ENCODE results near the gene FUS.

The FUS gene

DNA sequence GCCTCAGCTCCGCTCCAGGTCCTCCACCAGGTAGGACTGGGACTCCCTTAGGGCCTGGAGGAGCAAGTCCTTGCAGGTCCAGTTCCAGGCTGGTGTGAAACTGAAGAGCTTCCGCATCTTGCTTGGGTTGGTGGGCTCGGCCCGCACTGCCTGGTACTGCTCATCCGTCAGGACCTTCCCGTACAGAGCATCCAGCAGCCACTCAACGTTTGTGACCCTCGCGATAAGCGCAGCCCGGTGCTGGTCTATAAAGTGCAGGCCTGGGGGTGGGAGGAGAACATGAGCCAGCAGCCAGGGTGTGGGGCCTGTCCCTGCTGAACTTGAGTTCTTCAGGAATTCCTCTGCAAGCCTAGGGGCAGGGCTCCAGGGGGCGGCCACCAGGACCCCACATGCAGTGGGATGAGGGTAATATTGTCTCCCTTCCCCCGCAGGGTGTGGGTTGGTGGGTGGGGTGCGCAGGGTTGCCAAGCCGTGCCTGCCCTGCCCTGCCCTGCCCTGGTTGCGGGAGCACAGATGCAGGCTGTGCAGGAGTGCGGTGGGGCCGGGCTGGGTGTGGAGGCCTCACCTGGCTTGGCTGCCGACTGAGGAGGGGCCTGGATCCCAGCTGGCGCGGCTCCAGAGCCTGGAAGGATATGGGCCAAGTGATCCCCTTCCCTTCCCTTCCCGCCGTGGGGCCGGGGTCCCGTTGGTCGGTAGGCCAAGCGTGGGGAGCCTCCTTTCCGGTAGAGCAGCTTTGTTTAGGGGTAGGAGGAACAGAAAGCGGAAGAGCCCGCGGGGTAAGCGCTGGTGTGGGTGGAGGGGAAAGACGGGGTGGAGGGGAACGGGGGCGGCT, 21.9 kb downstream of the FUS start:
- ATAC-seq, result peak; percentile 30
- TF ChIP-seq, protein P1, sequence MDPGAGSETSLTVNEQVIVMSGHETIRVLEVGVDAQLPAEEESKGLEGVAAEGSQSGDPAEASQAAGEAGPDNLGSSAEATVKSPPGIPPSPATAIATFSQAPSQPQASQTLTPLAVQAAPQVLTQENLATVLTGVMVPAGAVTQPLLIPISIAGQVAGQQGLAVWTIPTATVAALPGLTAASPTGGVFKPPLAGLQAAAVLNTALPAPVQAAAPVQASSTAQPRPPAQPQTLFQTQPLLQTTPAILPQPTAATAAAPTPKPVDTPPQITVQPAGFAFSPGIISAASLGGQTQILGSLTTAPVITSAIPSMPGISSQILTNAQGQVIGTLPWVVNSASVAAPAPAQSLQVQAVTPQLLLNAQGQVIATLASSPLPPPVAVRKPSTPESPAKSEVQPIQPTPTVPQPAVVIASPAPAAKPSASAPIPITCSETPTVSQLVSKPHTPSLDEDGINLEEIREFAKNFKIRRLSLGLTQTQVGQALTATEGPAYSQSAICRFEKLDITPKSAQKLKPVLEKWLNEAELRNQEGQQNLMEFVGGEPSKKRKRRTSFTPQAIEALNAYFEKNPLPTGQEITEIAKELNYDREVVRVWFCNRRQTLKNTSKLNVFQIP (CRISPR knock-in tag; IDR thresholded peaks at IDR 0.05; ENCODE audit: borderline replicate concordance, low read depth), result no peak
- TF ChIP-seq OSR1 (CRISPR knock-in tag; IDR thresholded peaks at IDR 0.05) (no peak), ESRRG (CRISPR knock-in tag; IDR thresholded peaks at IDR 0.05) (no peak), ZFP30 (CRISPR knock-in tag; IDR thresholded peaks at IDR 0.05) (no peak), RARB (CRISPR knock-in tag; IDR thresholded peaks at IDR 0.05) (no peak), ARNTL (CRISPR knock-in tag; IDR thresholded peaks at IDR 0.05; ENCODE audit: borderline replicate concordance, low read depth) (no peak), TOX (CRISPR knock-in tag; IDR thresholded peaks at IDR 0.05; ENCODE audit: borderline replicate concordance) (no peak), PPARA (CRISPR knock-in tag; IDR thresholded peaks at IDR 0.05; ENCODE audit: borderline replicate concordance) (no peak), SNAI2 (CRISPR knock-in tag; IDR thresholded peaks at IDR 0.05) (no peak), ZNF8 (CRISPR knock-in tag; IDR thresholded peaks at IDR 0.05) (no peak), GLIS3 (CRISPR knock-in tag; IDR thresholded peaks at IDR 0.05) (no peak)
- TF ChIP-seq, protein P2, sequence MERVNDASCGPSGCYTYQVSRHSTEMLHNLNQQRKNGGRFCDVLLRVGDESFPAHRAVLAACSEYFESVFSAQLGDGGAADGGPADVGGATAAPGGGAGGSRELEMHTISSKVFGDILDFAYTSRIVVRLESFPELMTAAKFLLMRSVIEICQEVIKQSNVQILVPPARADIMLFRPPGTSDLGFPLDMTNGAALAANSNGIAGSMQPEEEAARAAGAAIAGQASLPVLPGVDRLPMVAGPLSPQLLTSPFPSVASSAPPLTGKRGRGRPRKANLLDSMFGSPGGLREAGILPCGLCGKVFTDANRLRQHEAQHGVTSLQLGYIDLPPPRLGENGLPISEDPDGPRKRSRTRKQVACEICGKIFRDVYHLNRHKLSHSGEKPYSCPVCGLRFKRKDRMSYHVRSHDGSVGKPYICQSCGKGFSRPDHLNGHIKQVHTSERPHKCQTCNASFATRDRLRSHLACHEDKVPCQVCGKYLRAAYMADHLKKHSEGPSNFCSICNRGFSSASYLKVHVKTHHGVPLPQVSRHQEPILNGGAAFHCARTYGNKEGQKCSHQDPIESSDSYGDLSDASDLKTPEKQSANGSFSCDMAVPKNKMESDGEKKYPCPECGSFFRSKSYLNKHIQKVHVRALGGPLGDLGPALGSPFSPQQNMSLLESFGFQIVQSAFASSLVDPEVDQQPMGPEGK (CRISPR knock-in tag; IDR thresholded peaks at IDR 0.05; ENCODE audit: borderline replicate concordance), result no peak
- TF ChIP-seq, protein P3, sequence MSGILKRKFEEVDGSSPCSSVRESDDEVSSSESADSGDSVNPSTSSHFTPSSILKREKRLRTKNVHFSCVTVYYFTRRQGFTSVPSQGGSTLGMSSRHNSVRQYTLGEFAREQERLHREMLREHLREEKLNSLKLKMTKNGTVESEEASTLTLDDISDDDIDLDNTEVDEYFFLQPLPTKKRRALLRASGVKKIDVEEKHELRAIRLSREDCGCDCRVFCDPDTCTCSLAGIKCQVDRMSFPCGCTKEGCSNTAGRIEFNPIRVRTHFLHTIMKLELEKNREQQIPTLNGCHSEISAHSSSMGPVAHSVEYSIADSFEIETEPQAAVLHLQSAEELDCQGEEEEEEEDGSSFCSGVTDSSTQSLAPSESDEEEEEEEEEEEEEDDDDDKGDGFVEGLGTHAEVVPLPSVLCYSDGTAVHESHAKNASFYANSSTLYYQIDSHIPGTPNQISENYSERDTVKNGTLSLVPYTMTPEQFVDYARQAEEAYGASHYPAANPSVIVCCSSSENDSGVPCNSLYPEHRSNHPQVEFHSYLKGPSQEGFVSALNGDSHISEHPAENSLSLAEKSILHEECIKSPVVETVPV (CRISPR knock-in tag; IDR thresholded peaks at IDR 0.05), result no peak
- TF ChIP-seq, protein P4, sequence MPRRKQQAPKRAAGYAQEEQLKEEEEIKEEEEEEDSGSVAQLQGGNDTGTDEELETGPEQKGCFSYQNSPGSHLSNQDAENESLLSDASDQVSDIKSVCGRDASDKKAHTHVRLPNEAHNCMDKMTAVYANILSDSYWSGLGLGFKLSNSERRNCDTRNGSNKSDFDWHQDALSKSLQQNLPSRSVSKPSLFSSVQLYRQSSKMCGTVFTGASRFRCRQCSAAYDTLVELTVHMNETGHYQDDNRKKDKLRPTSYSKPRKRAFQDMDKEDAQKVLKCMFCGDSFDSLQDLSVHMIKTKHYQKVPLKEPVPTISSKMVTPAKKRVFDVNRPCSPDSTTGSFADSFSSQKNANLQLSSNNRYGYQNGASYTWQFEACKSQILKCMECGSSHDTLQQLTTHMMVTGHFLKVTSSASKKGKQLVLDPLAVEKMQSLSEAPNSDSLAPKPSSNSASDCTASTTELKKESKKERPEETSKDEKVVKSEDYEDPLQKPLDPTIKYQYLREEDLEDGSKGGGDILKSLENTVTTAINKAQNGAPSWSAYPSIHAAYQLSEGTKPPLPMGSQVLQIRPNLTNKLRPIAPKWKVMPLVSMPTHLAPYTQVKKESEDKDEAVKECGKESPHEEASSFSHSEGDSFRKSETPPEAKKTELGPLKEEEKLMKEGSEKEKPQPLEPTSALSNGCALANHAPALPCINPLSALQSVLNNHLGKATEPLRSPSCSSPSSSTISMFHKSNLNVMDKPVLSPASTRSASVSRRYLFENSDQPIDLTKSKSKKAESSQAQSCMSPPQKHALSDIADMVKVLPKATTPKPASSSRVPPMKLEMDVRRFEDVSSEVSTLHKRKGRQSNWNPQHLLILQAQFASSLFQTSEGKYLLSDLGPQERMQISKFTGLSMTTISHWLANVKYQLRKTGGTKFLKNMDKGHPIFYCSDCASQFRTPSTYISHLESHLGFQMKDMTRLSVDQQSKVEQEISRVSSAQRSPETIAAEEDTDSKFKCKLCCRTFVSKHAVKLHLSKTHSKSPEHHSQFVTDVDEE (CRISPR knock-in tag; IDR thresholded peaks at IDR 0.05), result no peak

DNA sequence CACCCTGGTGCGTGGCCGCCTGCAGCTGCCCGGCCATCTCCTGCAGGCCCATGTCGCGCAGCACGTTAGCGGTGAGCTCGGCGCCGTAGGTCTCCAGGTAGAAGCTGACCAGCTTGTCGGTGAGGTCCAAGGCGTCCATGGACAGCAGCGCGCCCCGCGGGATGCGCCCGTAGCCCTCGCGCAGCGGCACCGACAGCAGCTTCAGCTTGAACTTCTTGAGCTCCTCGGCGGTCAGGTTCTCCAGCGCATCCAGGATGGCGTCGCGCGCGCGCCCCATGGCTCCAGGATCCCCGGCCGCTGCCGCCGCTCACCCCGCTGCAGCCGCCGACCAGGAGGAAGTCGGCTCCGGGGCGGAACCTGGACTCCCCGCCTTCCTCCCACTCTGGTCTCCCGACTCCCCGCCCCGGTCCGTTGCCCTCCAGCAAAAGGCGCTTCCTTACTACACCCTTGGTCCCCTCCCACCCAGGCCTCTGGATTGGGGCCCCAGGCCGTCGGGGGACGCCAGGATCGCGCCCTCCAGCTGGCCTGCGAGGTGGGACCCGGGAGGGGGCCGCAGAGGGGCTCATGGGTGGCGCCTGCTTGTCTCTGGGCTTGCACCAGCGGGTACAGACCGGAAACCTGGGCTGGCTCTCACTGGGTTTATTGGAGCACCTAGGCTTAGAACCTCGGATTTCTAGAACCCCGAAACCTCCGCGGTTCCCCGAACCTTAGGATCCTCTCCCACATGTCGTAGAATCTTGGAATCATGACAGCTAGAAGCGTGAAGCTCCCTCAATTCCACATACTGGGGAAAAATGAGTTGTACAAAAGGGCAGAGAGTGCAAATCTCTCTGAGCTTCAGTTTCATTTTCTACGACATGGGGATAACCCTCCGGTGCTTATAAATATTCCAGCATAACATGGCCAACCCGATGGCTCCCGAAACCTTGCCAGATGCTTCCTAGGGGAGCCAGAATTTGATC, 22.8 kb downstream of the FUS start, which contains the start of gene PYCARD:
TSS of gene PYCARD (minus strand) at position 347 of the 962 bp plus-strand sequence. CDS start at position 277, 70 bp downstream.
- ATAC-seq, result peak; percentile 10
- TF ChIP-seq OSR1 (CRISPR knock-in tag; IDR thresholded peaks at IDR 0.05), result no peak
- no peak for TF ChIP-seq ARNTL (CRISPR knock-in tag; IDR thresholded peaks at IDR 0.05; ENCODE audit: borderline replicate concordance, low read depth)
- TF ChIP-seq RARB (CRISPR knock-in tag; IDR thresholded peaks at IDR 0.05), result no peak
- TF ChIP-seq TCF4 (CRISPR knock-in tag; IDR thresholded peaks at IDR 0.05; ENCODE audit: borderline replicate concordance), result no peak
- no peak for TF ChIP-seq GLIS3 (CRISPR knock-in tag; IDR thresholded peaks at IDR 0.05)
- no peak for TF ChIP-seq PPARA (CRISPR knock-in tag; IDR thresholded peaks at IDR 0.05; ENCODE audit: borderline replicate concordance)
- no peak for TF ChIP-seq ZC3H10 (CRISPR knock-in tag; IDR thresholded peaks at IDR 0.05)
- TF ChIP-seq BACH2 (CRISPR knock-in tag; IDR thresholded peaks at IDR 0.05; ENCODE audit: borderline replicate concordance), result no peak
- no peak for TF ChIP-seq ISL1 (CRISPR knock-in tag; IDR thresholded peaks at IDR 0.05)
- TF ChIP-seq ZNF70 (CRISPR knock-in tag; IDR thresholded peaks at IDR 0.05), result no peak
- TF ChIP-seq, protein P1 (CRISPR knock-in tag; IDR thresholded peaks at IDR 0.05; ENCODE audit: borderline replicate concordance, low read depth), result no peak
- TF ChIP-seq, protein P3 (CRISPR knock-in tag; IDR thresholded peaks at IDR 0.05), result no peak
- TF ChIP-seq ZFP30 (CRISPR knock-in tag; IDR thresholded peaks at IDR 0.05), result no peak
- TF ChIP-seq, protein P4 (CRISPR knock-in tag; IDR thresholded peaks at IDR 0.05), result no peak
